HG02642 (cell line): ENCODE measurements around the gene NFIX.

ENCODE experiments used
- ATAC-seq: cut with Tn5 transposase; IDR thresholded peaks from one replicate; pipeline ENCODE4 v1.9.1; 2021; ENCODE audit warnings: mild to moderate bottlenecking; ENCODE audit not compliant: unreplicated experiment, poor library complexity

NFIX gene

GRCh38 chr19:13053238-13053637, 58.0 kb downstream of the NFIX start:
- ATAC-seq: no peak

DNA sequence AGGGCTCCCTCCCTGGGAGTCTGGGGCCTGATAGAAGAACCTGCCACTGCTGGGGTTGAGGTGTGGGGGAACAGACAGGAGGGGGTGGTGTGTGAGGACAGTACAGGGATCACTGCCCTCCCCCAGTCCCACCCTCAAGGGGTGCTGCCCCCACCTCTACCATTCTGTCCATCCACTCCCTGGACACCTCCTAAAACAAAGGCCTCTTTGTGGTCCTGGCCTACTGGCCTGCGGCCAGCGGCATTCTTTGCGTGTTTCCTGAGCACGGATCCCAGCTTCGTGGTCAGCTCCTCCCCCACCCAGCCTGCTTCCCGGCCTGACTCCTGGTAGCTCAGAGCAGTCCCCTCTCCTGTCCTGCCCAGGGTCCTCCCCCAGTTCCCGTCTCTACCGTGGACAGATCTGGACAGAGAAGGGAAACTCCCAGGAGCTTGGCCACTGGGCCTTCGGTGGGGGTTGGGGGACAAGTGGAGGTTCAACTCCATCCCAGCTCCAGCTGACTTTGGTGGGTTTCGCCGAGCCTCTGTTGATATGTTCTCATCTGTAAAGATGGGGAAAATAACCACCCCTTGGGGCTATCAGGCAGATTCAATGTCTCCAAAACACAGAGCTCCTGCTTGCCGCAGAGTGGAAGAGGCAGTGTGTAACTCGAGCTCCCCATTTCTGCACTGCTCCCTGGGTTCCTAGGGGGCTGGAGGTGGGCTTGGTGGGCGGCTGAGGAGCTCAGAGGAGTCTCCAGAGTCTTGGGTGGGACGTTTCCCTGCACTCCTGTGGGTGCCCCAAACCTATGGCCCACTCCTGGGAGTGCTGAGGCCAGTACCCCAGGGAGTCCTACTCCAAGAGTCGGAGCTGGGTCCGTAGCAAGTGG, 58.7 kb downstream of the NFIX start:
- no peak for ATAC-seq

DNA sequence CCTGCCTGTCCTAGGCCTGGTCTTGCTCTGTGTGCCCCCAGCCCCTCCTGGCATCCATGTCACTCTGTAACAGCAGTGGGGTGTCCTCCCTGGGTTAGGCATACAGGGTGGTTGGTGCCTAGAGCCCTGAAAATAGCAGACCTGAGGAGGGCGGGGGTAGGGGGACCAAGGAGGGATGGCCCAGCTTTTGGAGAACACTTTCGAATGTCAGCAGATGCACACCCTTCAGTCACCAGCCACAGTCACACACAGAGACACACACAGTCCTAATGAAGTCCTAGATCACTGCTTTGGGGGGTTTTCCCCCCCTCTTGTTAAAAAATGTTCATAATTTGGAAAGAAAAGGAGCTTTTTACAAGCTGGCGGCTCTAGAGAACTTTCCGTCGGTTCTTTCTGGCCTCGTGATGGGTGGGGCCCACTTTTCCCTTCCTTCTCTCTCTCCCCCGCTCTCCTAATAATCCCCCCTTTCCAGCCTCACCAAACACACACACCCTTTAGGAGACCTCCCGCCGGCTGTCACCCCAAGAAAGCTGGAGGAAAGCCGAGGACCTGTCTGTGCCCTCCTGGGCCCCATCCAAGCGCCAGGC, 59.4 kb downstream of the NFIX start:
- ATAC-seq: no peak

DNA sequence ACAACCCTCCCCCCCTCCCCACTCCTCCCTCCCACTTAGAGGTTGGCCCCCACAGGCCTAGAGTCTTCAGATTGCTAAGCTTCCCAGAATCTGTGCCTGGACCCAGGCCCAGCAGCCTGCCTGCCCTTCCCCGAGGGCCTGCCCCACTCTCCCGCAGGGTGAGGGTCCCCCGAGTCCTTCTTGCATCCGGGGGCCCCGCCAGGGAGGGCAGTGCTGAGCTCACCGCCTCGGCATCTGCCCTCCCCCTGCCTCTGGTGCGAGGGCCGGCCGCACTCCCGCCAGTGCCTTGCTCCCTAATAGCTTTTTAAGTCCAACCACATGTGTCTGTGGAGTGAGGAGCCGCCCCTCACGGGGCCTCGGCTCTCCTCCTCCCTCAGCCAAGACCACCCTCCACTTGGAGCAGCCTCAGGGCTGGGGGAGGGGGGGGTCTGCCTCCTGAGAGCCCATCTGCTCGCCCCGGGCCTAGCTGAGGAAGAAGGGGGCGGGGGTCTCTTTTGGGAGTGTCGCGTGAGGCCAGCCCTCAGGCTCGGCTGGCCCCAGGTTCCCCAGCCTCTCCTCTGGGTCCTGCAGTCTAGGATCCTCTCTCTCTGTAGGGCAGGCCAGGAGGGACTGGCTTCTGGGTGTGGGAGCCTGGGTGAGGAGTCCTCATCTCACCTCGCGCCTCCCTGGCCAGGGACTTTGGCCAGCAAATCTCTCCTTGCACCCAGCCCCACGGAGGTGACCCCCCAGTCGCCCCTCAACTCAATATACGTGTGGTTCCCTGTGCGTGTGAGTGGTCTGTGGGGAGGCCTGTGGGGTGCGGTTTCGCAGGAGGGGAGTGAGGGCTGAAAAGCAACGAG, 60.2 kb downstream of the NFIX start:
- ATAC-seq: no peak

DNA sequence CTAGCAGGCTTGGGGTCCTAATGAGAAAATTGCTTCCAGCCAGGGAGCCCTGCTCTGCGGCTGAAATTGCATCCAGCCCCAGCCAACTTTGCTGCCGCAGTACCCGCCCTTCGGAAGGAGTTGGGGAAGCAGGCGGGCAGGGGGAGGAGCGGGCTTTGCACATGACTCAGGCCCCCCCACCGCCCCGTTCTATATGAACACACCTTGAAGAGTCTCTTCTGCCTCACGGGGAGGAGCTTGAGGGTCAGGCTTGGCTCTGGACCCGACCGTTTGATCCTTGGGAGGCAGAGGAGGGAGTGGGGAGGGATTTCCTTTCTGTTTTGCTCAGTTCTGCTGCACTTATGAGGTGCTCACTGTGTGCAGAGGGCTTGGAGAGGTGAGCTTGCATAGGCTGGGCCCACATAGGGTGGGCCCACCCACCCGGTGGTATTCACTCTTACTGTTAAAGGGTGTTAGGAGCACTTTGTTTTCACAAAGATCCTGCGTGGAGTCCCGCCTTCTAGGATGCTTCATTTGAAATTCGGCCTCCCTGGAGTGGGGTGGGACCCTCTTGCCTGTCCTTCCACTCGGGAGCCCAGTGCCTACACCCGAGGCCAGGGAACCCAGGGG, 60.9 kb downstream of the NFIX start:
- no peak for ATAC-seq

- ATAC-seq: no peak
These were observed 61.9 kb downstream of the NFIX start for GRCh38 chr19:13057147-13057572.

GRCh38 chr19:13057744-13058143, 62.5 kb downstream of the NFIX start:
- ATAC-seq: no peak

DNA sequence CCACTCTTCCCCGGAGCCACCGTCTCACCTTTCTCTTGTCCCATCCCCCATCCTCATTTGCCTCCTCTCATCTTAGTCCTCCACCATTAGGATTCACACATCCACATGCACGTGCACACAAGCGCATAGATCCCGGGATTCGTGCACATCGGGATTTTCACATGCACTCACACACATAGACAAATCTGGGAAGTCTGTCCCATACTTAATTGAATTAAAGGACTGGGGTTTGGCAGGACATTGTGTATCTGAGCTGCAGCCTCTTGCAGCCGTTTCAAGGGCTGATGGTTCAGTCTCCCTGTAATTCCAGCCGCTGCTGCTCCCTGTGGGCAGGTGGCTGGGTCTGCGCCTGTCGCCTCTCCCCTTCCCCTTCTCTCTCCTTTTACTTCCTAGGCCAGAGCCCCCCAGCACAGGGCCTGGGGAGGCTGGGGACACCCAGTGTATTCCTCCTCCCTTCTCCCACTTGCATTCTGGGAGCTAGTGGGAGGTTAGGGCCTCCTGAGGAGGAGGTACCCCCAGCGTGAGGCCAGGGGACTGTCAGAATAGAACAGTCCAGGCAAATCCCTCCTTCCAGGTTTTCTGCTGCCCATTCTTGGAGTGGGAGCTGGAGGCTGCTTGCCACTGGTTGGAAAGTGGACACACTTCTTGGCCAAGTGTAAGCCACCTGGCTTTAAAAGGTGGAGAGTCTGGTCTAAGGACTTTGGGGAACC, 63.8 kb downstream of the NFIX start:
- no peak for ATAC-seq

DNA sequence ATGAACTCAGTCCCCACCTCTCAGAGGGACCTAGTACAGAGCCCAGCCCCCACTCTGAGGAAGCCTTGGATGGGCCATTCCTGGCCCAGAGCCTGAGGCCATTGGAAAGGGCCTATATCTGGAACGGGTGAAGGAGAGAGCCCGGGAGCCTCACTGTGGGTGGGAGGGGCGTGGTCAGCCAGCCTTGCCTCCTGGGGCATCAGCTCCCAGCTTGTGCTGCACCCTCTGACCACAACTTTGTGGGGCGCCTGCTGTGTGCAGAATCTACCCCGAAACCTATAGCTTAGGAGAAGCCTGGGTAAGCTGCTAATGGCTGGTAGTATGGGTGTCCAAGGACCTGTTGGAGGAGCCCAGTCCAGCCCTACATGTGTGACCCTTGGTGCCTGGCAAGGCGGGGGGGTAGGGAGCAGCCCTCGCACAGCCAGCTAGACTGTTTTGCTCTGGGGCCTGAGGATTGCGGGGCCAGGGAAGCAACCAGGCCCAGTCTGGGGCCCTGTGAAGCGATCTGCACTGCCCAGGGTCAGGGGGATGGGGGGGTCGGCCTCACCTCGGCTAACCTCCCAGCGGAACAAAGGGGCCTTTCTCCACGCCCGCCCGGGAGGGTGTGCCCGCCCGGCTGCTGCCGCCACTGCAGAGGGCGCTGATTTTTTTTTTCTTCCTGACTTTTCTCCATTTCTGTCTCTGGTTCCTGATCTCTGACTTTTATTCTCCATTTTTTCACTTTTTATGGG, 65.1 kb downstream of the NFIX start:
- no peak for ATAC-seq

- ATAC-seq: peak; percentile 66
These were observed 66.0 kb downstream of the NFIX start for GRCh38 chr19:13060964-13061927.

- ATAC-seq: no peak
These were observed 67.0 kb downstream of the NFIX start for GRCh38 chr19:13062317-13062716.

DNA sequence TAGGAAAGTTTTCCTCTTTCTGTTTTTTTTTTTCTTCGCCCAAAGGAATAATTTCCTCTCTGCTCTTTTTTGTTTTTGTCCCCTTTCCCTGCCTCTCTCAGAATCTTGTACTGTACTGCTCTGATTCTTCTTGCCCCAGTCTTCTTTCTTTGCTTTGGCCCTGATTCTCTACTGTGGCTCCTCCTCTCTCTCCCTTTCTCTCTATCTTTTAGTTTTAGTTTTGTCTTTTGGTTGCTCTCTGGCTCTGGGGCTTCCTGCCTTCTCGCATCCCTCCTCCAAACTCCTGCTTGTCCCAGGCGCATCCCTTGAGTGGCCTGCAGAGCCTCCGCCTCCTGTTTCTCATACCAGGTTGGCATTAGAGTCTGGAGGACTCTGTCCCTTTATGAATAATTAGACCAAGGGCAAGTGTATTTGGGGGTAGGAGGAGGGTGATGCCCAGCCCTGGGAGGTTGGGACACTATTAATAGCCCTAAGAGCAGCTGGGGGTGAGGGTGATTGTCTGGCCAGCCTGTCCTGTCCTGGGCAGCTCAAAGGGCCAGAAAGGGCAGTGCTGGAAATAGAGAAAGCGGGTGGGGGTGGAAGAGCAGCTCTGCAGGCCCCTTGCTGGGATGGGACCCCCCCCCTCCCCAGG, 68.3 kb downstream of the NFIX start:
- ATAC-seq: no peak

DNA sequence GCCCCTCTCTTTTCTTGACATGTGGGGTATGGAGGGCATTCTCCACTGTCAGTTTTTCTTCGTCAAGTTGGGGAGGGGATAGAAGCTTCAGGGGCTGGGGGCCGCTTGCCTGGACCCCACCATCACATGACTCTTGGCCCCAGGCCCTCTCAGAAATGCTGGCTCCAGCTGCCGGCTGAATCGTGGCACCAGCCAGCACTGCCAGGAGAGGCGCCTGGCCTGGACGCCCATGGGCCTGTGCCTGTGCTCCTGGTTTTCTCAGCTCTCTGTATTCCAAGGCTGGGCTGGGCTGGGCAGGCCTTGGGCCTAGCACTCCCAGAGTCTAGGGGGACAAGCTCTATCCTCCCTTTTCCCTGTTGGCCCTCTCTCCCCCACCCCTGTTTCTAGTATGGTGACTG, 68.8 kb downstream of the NFIX start:
- no peak for ATAC-seq

GRCh38 chr19:13066226-13066625, 71.0 kb downstream of the NFIX start:
- no peak for ATAC-seq

DNA sequence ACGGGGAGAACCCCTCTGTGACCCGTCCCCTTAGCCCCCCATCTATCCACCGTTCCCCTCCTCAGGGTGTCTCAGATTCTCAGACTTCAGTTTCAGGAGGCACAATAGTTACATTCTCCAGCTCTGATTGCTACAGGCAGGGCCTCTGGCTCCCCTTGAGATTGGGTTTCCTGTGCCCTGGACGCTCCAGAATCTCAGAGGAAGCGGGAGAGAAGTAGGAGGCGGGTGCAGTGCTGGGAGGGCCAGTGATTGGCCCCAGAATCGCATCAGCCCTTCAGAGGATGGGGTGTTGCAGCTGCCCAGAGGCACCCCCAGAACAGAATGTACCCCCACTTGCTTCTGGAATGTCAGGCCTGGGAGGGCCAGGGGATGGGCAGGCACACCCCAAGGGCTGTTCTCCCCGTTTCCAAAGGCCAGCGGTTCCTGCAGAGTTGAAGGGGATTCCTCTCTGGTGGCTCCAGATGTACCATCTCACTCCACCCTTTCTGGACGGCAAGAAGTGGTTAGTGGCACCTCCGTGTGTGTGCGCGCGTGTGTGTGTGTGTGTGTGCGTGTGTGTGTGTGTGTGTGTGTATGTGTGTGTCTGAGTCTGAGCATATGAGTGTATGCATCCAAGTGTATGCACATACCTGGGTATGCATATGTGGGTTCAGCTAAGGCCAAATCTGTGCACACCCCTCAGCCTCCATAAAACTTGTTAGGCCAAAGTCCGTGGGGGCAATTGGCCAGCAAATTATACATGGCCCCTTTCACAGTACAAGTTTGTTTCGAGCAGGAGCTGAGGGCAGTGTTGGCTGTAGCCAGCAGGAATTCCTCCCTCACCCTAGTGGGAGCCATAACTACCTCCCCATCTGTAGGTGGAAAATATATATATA, 71.9 kb downstream of the NFIX start:
- no peak for ATAC-seq

GRCh38 chr19:13068085-13068846, 73.0 kb downstream of the NFIX start:
- no peak for ATAC-seq
